ENCODE measurements around the gene SND1.

The SND1 gene

GRCh38 chr7:128137181-128137580 lies 485.2 kb downstream of the SND1 start:
- DNase-seq (ENCODE audit: low spot score): no peak

GRCh38 chr7:128139406-128139805 lies 487.4 kb downstream of the SND1 start:
- no peak for TF ChIP-seq CTCF (IDR thresholded peaks at IDR 0.05; ENCODE audit: extremely low read depth, missing control alignments)
- no peak for DNase-seq (ENCODE audit: low spot score)

More at GRCh38 chr7:128137181-128137580, 485.2 kb downstream of the SND1 start:
- no peak for TF ChIP-seq CTCF (IDR thresholded peaks at IDR 0.05; ENCODE audit: extremely low read depth, missing control alignments)

- TF ChIP-seq CTCF (IDR thresholded peaks at IDR 0.05; ENCODE audit: extremely low read depth, missing control alignments): no peak
- no peak for DNase-seq (ENCODE audit: low spot score)
Observed at GRCh38 chr7:128141683-128142195, 489.7 kb downstream of the SND1 start.

Measured in GM20000 (cell line).